Stimulated activated CD8-positive, alpha-beta memory T cell treated with anti-CD3 and anti-CD28 coated beads, Interleukin-15, amount 100 ng/mL, for 48 hours (primary cell): ENCODE data around the gene ZBTB48.
A peak's percentile ranks its signal among the peaks of the same experiment; 100 is the strongest.

ENCODE experiments used
- DNase-seq, 2 donors: peaks; one replicate each; pipeline ENCODE4 v3.0.0-alpha.2; 2020; ENCODE audit warnings: low read depth in 2 of 2

Gene ZBTB48

GRCh38 chr1:6612641-6613360 lies 33.0 kb downstream of the ZBTB48 start:
- no peak for DNase-seq

GRCh38 chr1:6613361-6614018 lies 33.7 kb downstream of the ZBTB48 start, which contains the start of gene PHF13:
TSS of gene PHF13 (plus strand) at chr1:6613731. CDS start at chr1:6614067, 336 bp downstream.
- DNase-seq = peak; percentile 100

- DNase-seq = peak in 1 of 2 donors; percentile 38
Observed at GRCh38 chr1:6614019-6614928, 34.5 kb downstream of the ZBTB48 start.

- no peak for DNase-seq
Observed at GRCh38 chr1:6614929-6615785, 35.4 kb downstream of the ZBTB48 start.

- no peak for DNase-seq
Observed at GRCh38 chr1:6619045-6619444, 39.3 kb downstream of the ZBTB48 start.

- DNase-seq = no peak
Observed at GRCh38 chr1:6621429-6622391, 41.9 kb downstream of the ZBTB48 start.

GRCh38 chr1:6622396-6623152 lies 42.8 kb downstream of the ZBTB48 start:
- DNase-seq = no peak

GRCh38 chr1:6623269-6623965 lies 43.6 kb downstream of the ZBTB48 start:
- no peak for DNase-seq

- peak; percentile 77 for DNase-seq
Observed at GRCh38 chr1:6624710-6625583, 45.2 kb downstream of the ZBTB48 start, which contains the start of gene THAP3. TSS of gene THAP3 (plus strand) at chr1:6624868. CDS start at chr1:6625219, 351 bp downstream.

- DNase-seq = no peak
Observed at GRCh38 chr1:6625584-6626149, 45.9 kb downstream of the ZBTB48 start.

- DNase-seq = no peak
Observed at GRCh38 chr1:6627031-6627430, 47.2 kb downstream of the ZBTB48 start.

GRCh38 chr1:6627841-6628545 lies 48.2 kb downstream of the ZBTB48 start:
- DNase-seq = no peak

- no peak for DNase-seq
Observed at GRCh38 chr1:6628971-6629479, 49.2 kb downstream of the ZBTB48 start.

GRCh38 chr1:6630027-6630426 lies 50.2 kb downstream of the ZBTB48 start:
- no peak for DNase-seq

GRCh38 chr1:6631058-6631457 lies 51.3 kb downstream of the ZBTB48 start:
- DNase-seq = no peak
